ENCODE measurements around the gene ME3. TPM values are rescaled to one million over a fixed set of nuclear protein-coding genes. Genes with fewer than 3 reads are reported as not detected.

ME3 gene
- total and polyA plus RNA-seq, 2 experiments from 2014 or later = 3.5 to 17.2 TPM

DNA sequence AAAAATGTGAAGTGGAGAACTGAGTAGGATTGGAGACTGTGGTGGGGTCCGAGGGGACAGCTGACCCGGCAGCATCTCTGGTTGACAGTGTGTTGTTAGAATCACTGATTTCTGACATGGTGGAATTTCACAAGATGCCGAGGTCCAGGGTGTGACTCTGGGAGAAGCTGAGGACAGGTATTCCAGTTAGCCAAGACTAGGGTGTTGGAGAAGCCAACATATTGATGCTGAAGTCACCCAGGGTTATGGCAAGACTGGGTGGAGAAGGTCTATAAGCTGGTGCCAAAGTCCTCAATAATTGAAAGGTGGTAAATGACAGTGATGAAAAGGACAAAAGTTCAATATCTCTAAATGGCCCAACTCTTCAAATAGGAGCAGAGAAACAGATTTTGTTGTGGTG is 86.1 kb downstream of the ME3 start:
- Histone ChIP-seq H3K27ac (no peak overlapping the region), H3K27me3 (no peaks in the 10 kb centered on the region), H3K4me1 (ENCODE audit: low read depth) (peaks cover 11% of the 10 kb centered on the region), H3K36me3 (no peaks in the 10 kb centered on the region), H3K9me3 (ENCODE audit: low read depth) (no peaks in the 10 kb centered on the region), H3K4me3 (no peak overlapping the region)
- TF ChIP-seq, protein P1, sequence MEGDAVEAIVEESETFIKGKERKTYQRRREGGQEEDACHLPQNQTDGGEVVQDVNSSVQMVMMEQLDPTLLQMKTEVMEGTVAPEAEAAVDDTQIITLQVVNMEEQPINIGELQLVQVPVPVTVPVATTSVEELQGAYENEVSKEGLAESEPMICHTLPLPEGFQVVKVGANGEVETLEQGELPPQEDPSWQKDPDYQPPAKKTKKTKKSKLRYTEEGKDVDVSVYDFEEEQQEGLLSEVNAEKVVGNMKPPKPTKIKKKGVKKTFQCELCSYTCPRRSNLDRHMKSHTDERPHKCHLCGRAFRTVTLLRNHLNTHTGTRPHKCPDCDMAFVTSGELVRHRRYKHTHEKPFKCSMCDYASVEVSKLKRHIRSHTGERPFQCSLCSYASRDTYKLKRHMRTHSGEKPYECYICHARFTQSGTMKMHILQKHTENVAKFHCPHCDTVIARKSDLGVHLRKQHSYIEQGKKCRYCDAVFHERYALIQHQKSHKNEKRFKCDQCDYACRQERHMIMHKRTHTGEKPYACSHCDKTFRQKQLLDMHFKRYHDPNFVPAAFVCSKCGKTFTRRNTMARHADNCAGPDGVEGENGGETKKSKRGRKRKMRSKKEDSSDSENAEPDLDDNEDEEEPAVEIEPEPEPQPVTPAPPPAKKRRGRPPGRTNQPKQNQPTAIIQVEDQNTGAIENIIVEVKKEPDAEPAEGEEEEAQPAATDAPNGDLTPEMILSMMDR (IDR thresholded peaks at IDR 0.05; ENCODE audit: low read depth, low read length) = no peak
- no peak for DNase-seq (ENCODE audit: low read depth in 1 of 2, low spot score in 1 of 2)

DNA sequence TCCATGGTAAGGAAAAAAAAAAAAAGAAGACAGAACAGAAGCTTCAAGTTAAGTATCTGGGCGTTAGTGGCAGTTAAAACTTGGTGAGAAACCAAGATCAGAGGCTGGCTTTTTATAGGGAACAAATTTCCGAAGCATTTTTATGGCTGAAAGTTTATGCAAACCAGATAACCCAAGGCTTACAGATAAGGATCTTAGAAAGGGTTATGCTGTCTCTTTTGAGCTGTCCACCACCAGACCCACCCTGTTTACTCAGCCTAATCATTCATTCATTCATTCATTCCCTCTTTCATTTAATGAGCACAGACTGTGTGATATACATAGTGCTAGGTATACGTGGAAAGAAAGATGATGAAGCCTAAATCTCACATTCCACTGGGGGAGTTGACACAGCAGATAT is 89.5 kb downstream of the ME3 start:
- no peak for DNase-seq (ENCODE audit: low read depth in 1 of 2, low spot score in 1 of 2)
- Histone ChIP-seq H3K36me3 (no peaks in the 10 kb centered on the region), H3K4me3 (no peak overlapping the region), H3K9me3 (ENCODE audit: low read depth) (no peaks in the 10 kb centered on the region), H3K27me3 (no peaks in the 10 kb centered on the region), H3K4me1 (ENCODE audit: low read depth) (no peaks in the 10 kb centered on the region), H3K27ac (no peak overlapping the region)
- TF ChIP-seq, protein P1 (IDR thresholded peaks at IDR 0.05; ENCODE audit: low read depth, low read length) = no peak

DNA sequence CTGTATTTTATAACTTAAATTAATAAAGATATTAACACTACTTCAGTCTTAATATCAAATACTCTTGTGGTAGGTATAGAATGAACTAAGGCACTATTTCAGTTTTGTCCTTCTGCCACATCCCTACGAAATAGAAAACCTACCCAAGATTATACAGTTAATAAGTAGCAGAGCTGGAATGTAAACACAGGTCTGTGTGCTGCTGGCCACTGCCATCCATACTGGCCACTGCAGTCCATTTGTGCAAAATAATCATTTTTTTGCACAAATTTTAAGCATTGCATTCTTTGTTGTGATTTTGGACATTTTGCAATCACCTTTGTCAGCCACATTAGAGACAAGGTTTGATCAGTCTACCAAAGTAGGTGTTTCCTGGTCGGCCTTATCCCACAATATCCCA is 91.9 kb downstream of the ME3 start:
- TF ChIP-seq, protein P1 (IDR thresholded peaks at IDR 0.05; ENCODE audit: low read depth, low read length) = no peak
- H3K4me1 ChIP-seq (ENCODE audit: low read depth) = no peaks in the 10 kb centered on the region
- no peak overlapping the region for H3K27ac ChIP-seq
- no peaks in the 10 kb centered on the region for H3K27me3 ChIP-seq
- no peaks in the 10 kb centered on the region for H3K9me3 ChIP-seq (ENCODE audit: low read depth)
- H3K36me3 ChIP-seq = no peaks in the 10 kb centered on the region
- no peak overlapping the region for H3K4me3 ChIP-seq
- no peak for DNase-seq (ENCODE audit: low read depth in 1 of 2, low spot score in 1 of 2)

DNA sequence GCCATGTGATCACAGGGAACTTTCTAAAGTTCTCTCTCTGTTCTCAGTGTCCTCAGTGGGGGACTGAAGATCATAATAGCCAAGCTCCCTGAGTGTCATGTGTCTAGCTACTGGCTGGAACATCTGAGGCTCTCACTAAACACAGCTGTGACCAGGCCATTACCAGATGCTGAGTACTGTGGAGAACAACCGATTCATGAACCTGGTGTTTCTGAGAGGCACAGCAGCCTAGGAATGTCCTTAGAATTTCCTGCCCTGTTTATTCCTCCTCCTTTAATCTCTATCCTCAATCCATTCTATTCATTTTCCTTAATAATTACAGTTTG is 93.0 kb downstream of the ME3 start:
- no peak for DNase-seq (ENCODE audit: low read depth in 1 of 2, low spot score in 1 of 2)
- Histone ChIP-seq H3K27ac (no peak overlapping the region), H3K4me3 (no peak overlapping the region), H3K9me3 (ENCODE audit: low read depth) (no peaks in the 10 kb centered on the region), H3K36me3 (no peaks in the 10 kb centered on the region), H3K4me1 (ENCODE audit: low read depth) (peaks cover 5% of the 10 kb centered on the region), H3K27me3 (no peaks in the 10 kb centered on the region)
- TF ChIP-seq, protein P1 (IDR thresholded peaks at IDR 0.05; ENCODE audit: low read depth, low read length) = no peak

DNA sequence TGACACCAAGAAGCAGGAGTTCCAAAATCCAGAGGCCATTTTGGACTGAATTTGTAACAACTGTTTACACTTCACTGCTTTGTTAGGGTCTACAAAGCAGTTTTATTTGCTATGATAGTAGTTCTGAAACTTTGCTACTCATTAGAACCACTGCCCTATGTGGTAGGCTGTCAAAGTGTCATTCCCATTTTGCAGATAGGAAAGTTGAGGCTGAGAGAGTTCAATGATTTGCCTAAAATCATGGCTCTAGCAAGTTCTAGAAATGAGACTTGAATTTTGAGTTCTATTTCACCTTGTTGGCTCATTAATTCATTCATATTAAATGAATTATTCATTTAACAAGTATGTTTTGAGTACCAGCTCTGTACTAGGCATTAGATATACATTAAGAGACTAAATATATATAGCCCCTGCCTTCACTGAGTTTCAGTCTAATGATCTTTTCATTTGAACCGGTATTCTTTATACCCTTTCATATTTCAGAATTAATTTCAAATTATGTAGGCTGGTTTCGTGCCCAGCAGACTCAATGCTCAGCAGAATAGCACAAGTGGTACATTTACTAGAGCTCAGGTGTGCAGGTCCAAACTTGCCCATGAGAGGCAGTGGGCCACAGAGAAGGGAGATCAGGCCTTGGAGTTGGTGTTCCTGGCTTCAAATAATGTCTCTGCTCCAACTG is 93.5 kb downstream of the ME3 start:
- Histone ChIP-seq H3K27me3 (no peaks in the 10 kb centered on the region), H3K36me3 (no peaks in the 10 kb centered on the region), H3K9me3 (ENCODE audit: low read depth) (no peaks in the 10 kb centered on the region), H3K27ac (no peak overlapping the region), H3K4me3 (no peak overlapping the region), H3K4me1 (ENCODE audit: low read depth) (peaks cover 6% of the 10 kb centered on the region)
- no peak for DNase-seq (ENCODE audit: low read depth in 1 of 2, low spot score in 1 of 2)
- TF ChIP-seq, protein P1 (IDR thresholded peaks at IDR 0.05; ENCODE audit: low read depth, low read length) = no peak

Data from cardiac muscle cell (in vitro differentiated cells and primary cell).